ENCODE measurements around the gene TTLL10.

Gene TTLL10

DNA sequence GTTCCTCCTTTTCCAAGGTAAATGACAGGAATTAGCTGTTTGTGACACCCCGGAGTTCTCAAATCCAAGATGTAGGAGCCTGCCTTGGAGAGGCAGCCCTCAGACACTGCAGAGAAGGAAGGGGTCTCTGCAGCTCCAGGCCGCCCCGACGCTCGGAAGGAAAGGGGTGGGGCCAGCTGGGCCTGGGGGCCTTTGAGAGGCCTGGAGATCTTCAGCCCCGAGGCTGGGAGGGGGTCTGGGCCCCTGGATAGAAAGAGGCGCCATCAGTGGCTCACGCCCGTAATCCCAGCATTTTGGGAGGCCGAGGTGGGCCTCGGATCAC is 33.9 kb downstream of the TTLL10 start:
- no peak for DNase-seq (ENCODE audit: low spot score)

GRCh38 chr1:1208713-1209433 is 35.2 kb downstream of the TTLL10 start:
- no peak for DNase-seq (ENCODE audit: low spot score)

GRCh38 chr1:1210726-1211540 is 37.3 kb downstream of the TTLL10 start:
- DNase-seq (ENCODE audit: low spot score), result no peak

- DNase-seq (ENCODE audit: low spot score), result no peak
These were observed 38.1 kb downstream of the TTLL10 start for GRCh38 chr1:1211541-1212441.

DNA sequence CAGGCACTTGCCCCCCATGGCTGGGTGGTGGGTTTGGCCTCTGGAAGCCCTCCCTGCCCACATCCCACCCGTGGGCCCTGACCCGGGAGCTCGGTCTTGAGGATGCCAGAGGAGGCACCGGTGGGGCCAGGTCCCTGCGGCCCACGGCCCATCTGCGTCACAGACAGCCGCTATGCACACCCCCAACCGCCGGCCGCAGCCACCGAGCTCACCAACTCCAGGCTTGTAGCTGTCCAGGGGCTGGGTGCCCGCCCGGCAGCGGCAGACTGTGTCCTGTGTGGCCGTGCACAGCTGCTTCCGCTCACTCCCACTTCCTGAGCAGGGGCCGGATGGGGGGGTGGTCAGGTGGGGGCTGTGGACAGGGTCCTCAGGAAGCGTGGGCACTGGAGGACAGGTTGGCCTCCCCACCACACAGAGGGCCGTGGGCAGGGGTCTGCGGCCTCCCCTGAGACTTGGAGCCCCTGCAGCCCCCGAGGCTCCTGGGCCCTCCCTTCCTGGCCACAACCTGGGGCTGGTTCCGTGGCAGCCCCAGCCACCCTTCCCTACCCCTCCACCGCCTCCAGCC is 39.2 kb downstream of the TTLL10 start:
- DNase-seq (ENCODE audit: low spot score), result no peak

GRCh38 chr1:1213345-1214265 is 39.9 kb downstream of the TTLL10 start, which contains the start of gene TNFRSF4:
Gene TNFRSF4 (minus strand): TSS chr1:1214153. CDS start chr1:1214127, 26 bp downstream.
- DNase-seq (ENCODE audit: low spot score), result no peak

DNA sequence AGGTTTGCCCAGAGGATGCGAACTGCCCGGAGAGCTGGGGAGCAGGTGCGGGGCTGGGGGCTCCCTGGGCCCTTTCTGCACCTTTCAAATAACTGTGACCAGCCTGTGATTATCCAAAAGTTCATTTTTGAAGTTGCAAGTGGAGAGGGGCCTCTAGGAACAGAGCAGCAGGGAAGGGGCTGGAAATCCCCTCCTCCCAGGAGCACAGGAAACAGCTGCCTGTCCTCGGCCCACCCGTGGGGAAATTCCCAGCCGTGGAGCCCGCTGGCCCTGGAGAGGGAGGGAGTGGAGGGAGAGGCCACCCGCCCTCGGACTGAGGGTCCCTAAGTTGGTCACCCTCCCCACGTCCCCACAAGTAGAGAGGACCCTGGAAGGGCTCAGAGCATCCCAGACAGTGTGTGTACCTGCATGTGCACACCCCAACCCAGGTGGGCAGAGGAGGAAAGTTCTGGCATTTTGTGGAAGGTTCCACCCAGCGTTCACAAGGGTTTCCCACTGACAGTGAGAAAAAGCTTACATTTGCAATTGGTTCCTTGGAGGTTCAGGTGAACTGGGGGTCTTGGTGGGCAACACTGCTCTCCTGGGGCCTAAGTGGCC is 41.5 kb downstream of the TTLL10 start:
- DNase-seq (ENCODE audit: low spot score), result no peak

DNA sequence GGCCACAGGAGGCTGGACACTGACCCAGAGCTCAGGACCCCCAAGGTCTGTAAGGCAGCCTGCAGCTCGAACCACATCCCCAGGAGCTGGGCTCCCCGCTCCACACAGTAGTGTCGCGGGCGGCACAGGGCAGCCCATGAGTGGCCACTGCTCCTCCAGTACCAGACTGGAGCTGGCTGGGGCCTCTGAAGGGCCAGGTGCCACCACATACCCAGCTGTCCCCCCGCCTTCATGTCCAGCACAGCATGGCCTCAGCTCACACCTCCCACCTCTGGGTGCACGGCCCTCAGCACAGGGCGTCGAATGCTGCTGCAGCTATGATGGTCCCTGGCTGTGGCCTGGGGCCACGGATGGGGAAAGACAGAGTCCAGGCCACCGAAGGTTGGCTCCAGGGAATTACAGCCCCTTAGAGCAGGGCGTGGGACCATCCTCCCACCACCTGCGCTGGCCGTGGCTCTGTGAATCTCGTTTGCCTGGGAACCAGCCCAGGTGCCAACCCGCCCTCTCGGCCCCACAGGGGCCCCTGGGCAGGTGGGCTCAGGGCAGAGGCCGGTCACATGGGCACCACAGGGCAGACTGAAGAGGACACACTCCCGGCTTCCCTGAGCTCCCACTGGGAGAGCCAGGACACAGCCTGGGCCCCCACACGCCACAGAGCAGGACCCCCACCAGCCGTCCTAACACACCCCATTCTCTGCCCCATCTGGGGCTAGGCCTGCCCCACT is 42.4 kb downstream of the TTLL10 start:
- DNase-seq (ENCODE audit: low spot score), result no peak

- no peak for DNase-seq (ENCODE audit: low spot score)
These were observed 43.3 kb downstream of the TTLL10 start for GRCh38 chr1:1216770-1217620.

- DNase-seq (ENCODE audit: low spot score), result no peak
These were observed 44.2 kb downstream of the TTLL10 start for GRCh38 chr1:1217621-1218523.

DNA sequence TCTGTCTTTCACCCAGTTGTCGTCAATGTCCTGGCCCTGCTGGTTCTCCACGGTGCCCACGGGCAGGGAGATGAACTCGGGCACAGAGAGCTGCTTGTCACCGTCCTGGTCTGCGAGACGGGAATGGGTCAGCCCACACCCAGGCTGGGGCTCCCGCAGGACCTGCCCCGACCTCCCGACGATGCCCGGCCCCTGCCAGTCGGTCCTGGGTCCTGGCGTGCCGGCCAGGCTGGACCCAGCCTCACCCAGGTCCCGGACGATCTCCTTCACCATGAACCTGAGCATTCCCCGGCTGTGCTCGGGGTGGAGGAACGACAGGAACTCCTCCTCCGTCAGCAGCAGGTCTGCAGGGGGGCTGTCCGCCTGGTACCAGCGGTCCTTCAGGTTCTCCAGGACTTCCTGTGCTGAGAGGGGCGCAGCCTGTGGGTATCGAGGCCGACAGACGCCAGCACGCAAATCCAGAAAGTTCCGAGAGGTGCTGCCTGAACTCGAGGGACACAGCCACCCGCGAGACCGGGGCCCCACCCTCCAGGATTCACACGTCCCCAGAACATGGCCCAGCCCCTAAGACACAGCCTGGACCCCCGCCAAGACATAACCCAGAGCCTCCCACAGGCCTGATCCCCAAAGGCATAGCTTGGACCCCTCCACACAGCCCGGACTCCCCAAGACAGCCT is 45.0 kb downstream of the TTLL10 start:
- DNase-seq (ENCODE audit: low spot score), result no peak

- no peak for DNase-seq (ENCODE audit: low spot score)
These were observed 45.7 kb downstream of the TTLL10 start for GRCh38 chr1:1219341-1219740.

DNA sequence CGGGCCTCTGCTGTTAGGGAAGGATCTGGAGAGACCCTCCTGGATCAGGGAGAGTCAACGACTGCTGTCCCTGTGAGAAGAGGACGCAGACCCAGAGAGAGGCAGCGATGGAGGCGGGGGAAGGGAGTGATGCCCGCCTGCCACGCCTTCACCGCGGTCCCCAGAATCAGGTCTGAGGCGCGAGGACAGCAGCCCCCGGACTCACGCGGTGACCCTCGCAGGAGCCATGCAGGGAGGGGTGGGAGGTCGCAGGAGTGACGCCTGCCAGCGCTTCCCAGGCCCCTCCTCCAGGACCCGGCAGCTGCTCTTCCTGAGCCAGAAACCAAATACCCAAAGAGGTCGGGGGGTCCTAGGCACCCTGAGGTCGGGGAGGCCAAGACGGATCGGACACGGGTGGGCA is 46.5 kb downstream of the TTLL10 start:
- DNase-seq (ENCODE audit: low spot score), result no peak

- DNase-seq (ENCODE audit: low spot score), result no peak
These were observed 48.4 kb downstream of the TTLL10 start for GRCh38 chr1:1221887-1222574.

GRCh38 chr1:1222575-1223225 is 49.0 kb downstream of the TTLL10 start:
- no peak for DNase-seq (ENCODE audit: low spot score)

GRCh38 chr1:1223321-1223720 is 49.6 kb downstream of the TTLL10 start:
- no peak for DNase-seq (ENCODE audit: low spot score)
